ENCODE measurements around the gene GINS1. TPM values are rescaled to one million over a fixed set of nuclear protein-coding genes. Genes with fewer than 3 reads are reported as not detected.

GINS1 gene
- total and polyA plus RNA-seq, 2 experiments from 2014 or later, result 32.0 to 65.4 TPM

- Mint-ChIP-seq H3K36me3 (ENCODE audit: low read depth) (peaks cover 94% of the 10 kb centered on the region), H3K4me3 (no peak overlapping the region), H3K27ac (no peak overlapping the region), H3K27me3 (ENCODE audit: insufficient read depth, low read depth, poor library complexity) (no peaks in the 10 kb centered on the region), H3K4me1 (no peaks in the 10 kb centered on the region), H3K9me3 (peaks cover 3% of the 10 kb centered on the region; the same call in 2 of the 3 replicates)
- H3K36me3 ChIP-seq (ENCODE audit: insufficient read depth), result peaks cover 45% of the 10 kb centered on the region
- H3K27ac ChIP-seq (ENCODE audit: low read depth), result no peak overlapping the region
- no peak for DNase-seq (ENCODE audit: low spot score)
- no peak overlapping the region for H3K4me3 ChIP-seq
- ATAC-seq, result no peak
- TF ChIP-seq NANOG (IDR thresholded peaks at IDR 0.05; ENCODE audit: borderline replicate concordance), result no peak
- TF ChIP-seq CTCF (conservative IDR thresholded peaks at IDR 0.05; ENCODE audit: low read depth in 2 of 2), result no peak
- H3K4me2 ChIP-seq, result no peak overlapping the region
- H3K4me1 ChIP-seq (ENCODE audit: insufficient read depth), result no peaks in the 10 kb centered on the region
- no peak overlapping the region for H2AFZ ChIP-seq
- no peaks in the 10 kb centered on the region for H3K9me2 ChIP-seq (ENCODE audit: insufficient read depth)
- H4K20me1 ChIP-seq (replicated peaks; ENCODE audit: insufficient read depth), result peaks cover 5% of the 10 kb centered on the region; the same call in 1 of the 2 replicates
- H3F3A ChIP-seq (replicated peaks; ENCODE audit: low read depth), result 0 out of 2 replicates have a peak, but pooled peaks cover 3% of the 10 kb centered on the region
- H3K27me3 ChIP-seq (ENCODE audit: insufficient read depth), result no peaks in the 10 kb centered on the region
- H3K79me2 ChIP-seq (replicated peaks; ENCODE audit: insufficient read depth), result no peaks in the 10 kb centered on the region
Measured at GRCh38 chr20:25424536-25424935, 17.1 kb downstream of the GINS1 start.

- Histone ChIP-seq H3F3A (replicated peaks; ENCODE audit: low read depth) (0 out of 2 replicates have a peak, but pooled peaks cover 3% of the 10 kb centered on the region), H3K27me3 (ENCODE audit: insufficient read depth) (no peaks in the 10 kb centered on the region), H2AFZ (no peak overlapping the region), H3K27ac (ENCODE audit: low read depth) (peak overlapping the region; percentile 60), H3K79me2 (replicated peaks; ENCODE audit: insufficient read depth) (no peaks in the 10 kb centered on the region), H3K4me1 (ENCODE audit: insufficient read depth) (peaks cover 15% of the 10 kb centered on the region; the same call in 1 of the 2 replicates), H3K9me2 (ENCODE audit: insufficient read depth) (no peaks in the 10 kb centered on the region), H4K20me1 (replicated peaks; ENCODE audit: insufficient read depth) (no peaks in the 10 kb centered on the region), H3K4me2 (peak overlapping the region; percentile 42; the same call in 1 of the 2 replicates), H3K36me3 (ENCODE audit: insufficient read depth) (peaks cover 12% of the 10 kb centered on the region; the same call in 1 of the 2 replicates), H3K4me3 (no peak overlapping the region)
- Mint-ChIP-seq H3K27ac (peak overlapping the region; percentile 68), H3K4me3 (no peak overlapping the region; the same call in 2 of the 3 replicates), H3K9me3 (no peaks in the 10 kb centered on the region), H3K36me3 (ENCODE audit: low read depth) (peaks cover 70% of the 10 kb centered on the region), H3K4me1 (peaks cover 15% of the 10 kb centered on the region), H3K27me3 (ENCODE audit: insufficient read depth, low read depth, poor library complexity) (no peaks in the 10 kb centered on the region)
- ATAC-seq, result peak; percentile 90
- no peak for TF ChIP-seq EZH2phosphoT487 (IDR thresholded peaks at IDR 0.05; ENCODE audit: unreplicated experiment)
- TF ChIP-seq CTCF (conservative IDR thresholded peaks at IDR 0.05; ENCODE audit: low read depth in 2 of 2), result no peak
- TF ChIP-seq REST (IDR thresholded peaks at IDR 0.05; ENCODE audit: unreplicated experiment), result no peak
- DNase-seq (ENCODE audit: low spot score), result peak; percentile 87
Measured at GRCh38 chr20:25437153-25437581, 29.7 kb downstream of the GINS1 start.
